Stimulated activated CD8-positive, alpha-beta memory T cell treated with anti-CD3 and anti-CD28 coated beads, Interleukin-7, amount 100 ng/mL, for 24 hours (primary cell): ENCODE results near the gene PLEKHG4B.
"Not testable (repeated sequence)": the region's sequence is repeated elsewhere in the genome, so short reads cannot be mapped to it uniquely, and the experiment has no call there.

Experiments
- DNase-seq: peaks from one replicate; pipeline ENCODE4 v3.0.0-alpha.2; 2020; ENCODE audit warnings: low read depth

The PLEKHG4B gene, protein sequence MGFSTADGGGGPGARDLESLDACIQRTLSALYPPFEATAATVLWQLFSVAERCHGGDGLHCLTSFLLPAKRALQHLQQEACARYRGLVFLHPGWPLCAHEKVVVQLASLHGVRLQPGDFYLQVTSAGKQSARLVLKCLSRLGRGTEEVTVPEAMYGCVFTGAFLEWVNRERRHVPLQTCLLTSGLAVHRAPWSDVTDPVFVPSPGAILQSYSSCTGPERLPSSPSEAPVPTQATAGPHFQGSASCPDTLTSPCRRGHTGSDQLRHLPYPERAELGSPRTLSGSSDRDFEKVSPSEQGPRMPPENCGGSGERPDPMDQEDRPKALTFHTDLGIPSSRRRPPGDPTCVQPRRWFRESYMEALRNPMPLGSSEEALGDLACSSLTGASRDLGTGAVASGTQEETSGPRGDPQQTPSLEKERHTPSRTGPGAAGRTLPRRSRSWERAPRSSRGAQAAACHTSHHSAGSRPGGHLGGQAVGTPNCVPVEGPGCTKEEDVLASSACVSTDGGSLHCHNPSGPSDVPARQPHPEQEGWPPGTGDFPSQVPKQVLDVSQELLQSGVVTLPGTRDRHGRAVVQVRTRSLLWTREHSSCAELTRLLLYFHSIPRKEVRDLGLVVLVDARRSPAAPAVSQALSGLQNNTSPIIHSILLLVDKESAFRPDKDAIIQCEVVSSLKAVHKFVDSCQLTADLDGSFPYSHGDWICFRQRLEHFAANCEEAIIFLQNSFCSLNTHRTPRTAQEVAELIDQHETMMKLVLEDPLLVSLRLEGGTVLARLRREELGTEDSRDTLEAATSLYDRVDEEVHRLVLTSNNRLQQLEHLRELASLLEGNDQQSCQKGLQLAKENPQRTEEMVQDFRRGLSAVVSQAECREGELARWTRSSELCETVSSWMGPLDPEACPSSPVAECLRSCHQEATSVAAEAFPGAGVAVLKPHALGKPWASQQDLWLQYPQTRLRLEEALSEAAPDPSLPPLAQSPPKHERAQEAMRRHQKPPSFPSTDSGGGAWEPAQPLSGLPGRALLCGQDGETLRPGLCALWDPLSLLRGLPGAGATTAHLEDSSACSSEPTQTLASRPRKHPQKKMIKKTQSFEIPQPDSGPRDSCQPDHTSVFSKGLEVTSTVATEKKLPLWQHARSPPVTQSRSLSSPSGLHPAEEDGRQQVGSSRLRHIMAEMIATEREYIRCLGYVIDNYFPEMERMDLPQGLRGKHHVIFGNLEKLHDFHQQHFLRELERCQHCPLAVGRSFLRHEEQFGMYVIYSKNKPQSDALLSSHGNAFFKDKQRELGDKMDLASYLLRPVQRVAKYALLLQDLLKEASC (N-terminal part only)

DNA sequence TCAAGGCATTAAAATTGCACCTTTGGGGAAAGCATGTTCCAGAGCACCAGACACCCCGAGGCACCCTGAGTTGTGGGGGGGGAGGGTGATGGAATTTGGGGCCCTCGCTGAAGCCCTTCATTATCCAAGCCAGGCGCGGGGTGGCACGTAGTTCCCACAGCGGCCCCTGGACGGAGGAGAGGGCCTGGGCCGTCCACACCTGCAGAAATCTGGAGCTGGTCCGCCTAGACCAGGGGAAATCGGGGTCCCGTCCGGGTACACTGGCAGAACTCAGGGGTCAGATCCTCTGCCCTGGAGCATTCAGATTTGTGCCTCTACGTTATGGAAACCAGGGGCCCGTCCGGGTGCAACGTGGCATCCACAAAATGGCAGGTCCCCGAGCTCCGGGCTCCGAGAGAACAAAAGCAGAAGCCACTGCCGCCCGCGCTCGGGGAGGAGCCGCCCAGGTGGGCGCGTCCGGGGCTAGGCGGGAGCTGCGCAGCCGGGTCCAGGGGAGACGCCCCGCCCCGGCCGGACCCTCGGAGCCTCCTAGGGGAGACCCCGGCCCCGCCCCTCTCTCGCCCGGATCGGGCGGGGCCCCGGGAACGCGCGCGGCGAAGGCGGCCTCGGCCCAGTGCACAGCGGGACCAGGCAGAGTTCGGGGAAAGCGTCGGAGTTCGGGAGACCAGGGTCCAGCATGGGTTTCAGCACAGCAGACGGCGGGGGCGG, at the start of gene PLEKHG4B:
PLEKHG4B (plus strand) TSS at position 613 of the 708 bp plus-strand sequence; CDS start at position 677, 64 bp downstream.
- DNase-seq = no peak

DNA sequence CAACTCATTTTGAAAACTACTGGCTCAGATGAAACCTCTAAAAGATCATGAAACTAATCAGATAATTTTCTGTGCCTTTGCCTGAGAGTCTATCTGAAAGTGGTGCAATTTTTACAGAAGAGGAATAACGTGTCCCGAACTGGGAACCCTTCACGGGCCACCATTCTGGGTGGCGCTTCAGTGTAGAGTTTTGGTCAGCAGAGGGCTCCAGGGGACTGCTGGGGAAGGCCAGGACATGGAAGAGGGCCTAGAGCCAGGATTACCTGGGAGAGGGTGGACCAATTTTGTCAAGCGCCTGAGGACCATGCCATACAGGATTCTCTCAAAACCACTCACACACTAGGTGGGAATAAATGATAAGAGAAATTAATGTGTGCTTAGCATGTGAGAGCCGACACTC, 49.7 kb upstream of the PLEKHG4B start:
- DNase-seq = no peak

DNA sequence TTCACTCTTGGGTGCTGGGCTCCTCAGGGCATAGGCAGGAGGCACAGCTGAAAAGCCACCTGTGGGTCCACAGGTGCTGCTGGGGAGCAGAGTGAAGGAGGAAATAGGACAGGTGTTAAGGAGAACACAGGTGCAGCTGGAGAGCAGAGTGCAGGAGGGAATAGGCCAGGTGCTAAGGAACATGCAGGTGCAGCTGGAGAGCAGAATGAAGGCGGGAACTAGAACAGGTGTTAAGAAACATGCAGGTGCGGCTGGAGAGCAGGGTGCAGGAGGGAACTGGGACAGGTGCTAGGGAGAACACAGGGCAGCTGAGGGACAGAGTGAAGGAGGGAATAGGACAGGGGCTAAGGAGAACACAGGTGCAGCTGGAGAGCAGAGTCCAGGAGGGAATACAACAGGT, 43.8 kb upstream of the PLEKHG4B start:
- no peak for DNase-seq

DNA sequence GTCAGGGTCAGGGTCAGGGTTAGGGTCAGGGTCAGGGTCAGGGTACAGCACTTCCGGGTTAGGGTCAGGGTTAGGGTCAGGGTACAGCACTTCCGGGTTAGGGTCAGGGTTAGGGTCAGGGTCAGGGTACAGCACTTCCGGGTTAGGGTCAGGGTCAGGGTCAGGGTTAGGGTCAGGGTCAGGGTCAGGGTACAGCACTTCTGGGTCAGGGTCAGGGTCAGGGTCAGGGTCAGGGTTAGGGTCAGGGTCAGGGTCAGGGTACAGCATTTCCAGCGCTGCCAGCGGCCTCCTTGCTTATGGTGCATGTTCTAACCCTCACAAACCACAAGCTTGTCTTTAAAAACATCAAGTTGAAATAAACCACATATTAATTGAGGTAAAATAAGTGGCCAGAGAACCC, 42.4 kb upstream of the PLEKHG4B start:
- not testable (repeated sequence) for DNase-seq

DNA sequence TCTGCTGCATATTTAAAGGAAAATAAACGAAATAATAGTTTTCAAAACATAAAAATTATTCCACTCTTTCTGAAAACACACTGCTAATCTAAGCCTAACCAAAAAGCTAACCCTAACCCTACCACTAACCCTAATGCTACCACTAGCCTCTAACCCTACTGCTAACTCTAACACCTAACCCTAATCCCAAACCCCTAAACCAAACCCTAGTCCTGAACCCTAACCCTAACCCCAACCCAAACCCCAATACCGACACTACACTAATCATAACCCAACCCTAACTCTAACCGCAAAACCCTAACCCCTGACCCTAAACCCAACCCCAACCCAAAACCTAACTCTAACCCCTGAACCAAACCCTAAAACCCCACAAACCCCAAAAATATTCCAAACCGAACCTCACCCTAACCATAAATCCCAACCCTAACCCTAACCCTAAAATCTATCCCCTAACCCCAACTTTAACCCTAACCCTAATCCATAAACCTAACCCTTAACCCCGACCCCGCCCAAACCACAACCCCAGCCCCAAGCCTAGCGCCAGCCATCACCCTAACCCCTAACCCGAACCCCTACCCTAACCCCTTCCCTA, 41.9 kb upstream of the PLEKHG4B start:
- no peak for DNase-seq

DNA sequence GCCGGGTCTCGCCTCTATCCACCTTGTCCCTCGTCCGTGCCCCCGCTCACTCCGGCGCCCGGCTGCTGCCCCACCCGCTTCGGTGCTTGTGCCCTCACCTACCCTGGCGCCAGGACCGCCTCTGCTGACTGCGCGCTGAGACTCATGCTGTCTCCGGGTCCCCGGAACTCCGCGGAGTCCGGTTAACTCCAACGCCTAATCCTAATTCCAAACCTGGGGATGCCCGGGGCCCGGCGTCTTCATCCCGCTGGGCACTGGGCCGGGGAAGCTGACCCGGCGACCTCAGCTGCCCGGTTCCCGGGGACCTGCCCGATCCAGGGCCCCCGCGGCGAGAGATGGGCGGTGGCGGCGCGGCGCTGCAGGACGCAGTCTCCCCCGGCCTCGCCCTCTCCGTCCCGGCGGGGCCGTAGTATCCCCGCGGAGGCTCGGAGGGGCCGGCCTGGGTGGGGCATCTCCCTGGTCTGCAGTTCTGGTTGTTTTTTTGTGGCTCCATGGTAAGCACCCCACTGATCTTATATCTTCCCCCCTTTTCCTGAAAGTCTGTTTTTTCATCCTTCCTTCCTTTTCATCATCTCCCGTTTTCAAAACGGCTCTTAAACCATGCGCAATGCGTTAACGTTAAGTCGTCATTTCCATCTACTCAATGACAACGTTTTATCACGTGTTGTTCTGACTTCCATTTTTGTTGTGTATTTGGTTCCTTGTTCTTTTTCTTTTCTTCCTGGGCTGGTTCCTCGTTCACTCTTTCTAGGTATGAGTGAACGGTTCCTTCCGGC, 41.1 kb upstream of the PLEKHG4B start:
- DNase-seq = no peak

DNA sequence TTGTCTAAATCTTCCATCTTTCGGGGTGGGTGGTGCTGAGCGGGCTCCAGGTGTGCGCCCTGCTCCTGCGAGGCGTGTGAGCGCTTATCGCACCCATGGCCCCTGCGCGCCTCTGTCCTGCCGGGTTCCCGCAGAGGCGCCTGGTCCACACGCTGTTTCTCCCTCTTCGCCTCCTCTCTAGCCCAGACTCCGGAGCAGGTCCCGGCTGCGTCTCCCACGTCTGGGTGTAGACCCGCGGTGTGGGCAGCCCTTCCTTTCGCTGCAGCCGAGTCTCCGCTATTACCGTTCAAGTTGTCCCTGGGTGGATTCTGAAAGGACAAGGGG, 40.5 kb upstream of the PLEKHG4B start:
- DNase-seq = no peak

DNA sequence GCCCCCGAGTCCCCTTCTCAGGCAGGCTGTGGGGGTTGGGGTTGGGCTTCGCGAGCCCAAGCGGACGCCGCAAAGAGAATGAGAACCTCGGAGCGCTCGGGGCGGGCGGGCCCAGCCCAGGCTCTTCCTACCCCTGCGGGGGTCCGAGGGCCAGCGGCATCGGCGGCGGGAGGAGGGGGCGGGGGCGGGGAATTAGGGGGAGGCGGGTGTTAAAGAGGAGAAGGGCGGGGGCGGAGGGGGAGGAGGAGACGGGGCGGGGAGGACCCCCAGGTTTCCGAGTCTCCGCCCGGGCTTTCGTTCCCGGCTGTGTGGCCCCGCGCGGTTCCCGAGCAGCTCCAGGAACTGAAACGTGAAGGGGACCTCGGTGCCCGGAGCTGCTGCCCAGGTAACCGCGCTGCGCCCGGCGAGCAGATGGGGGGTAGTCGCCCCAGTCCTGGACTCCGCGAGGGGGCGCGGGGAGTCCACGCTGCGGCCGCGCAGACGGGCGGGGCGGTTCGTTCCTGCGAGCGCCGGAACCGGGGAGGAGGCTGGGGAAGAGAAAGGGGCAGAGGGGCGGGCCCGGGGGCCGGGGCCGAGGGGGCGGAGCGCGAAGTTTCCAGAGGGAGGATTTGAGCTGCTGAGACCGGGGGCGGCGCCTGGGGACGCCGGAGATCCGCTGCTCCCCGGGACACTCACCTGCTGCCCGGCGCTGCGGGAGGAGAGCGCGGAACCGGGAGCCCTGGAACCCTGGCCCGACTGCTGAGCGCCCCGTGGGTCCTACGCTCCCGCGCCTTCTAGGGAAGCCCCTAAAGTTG, 38.4 kb upstream of the PLEKHG4B start:
- no peak for DNase-seq

DNA sequence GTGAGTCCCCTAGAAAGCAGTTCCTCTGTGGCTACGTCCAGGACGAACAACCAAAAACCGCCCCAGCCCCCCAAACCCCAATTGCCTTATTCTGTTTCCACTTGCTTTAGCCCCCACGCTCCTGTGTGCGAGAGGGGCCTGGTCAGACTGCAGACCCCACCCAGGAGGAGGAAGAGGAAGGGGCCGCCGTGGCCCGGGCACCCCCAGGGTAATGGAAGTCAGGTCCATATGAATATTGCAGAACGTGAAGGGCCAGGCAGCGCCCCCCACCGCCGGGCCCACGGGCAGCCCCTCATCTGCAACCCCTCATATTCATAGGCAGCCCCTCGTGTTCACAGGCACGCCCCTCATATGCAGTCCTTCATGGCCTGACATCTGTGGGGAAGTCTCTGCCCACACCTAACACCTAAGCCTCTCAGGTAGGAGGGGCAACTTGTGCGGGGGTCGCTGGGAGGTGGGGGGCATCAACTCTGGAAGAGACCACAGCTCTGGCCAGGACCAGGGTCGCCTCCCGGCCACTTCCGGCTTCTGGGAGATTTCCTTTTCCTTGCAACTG, 37.7 kb upstream of the PLEKHG4B start:
- no peak for DNase-seq

DNA sequence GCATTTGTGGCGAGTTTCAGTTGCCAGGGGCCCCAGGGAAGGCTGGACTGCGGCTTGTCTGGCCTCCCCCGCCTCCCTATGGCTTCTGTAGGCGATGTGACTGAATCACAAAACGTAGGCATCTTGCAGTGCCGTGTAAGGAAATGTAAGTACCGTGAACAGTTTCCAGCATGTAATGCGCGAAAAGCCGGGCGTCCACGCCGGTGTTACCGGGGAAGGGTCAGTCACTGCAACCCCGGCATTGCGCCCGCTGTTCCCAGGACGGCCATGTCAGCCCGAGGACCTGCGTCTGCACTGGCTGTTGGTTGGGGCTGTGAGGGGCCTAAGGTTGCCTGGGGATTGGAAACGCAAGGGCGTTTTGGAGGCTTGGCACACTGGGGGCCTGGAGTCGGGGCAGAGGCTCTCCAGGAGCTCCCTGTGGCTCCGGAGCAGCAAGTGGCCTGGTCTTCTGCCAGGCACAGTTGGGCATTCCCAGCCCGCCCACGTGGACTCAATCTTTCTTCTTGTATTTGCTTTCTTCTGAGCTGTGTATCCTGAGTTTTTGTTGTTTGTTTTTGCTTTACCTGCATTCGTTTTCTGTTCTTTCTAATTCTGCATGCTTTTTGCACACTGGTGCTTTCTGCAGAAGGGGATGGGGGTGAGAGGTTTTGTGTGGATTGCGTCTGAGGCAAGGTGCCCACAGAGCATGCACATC, 36.9 kb upstream of the PLEKHG4B start:
- no peak for DNase-seq

DNA sequence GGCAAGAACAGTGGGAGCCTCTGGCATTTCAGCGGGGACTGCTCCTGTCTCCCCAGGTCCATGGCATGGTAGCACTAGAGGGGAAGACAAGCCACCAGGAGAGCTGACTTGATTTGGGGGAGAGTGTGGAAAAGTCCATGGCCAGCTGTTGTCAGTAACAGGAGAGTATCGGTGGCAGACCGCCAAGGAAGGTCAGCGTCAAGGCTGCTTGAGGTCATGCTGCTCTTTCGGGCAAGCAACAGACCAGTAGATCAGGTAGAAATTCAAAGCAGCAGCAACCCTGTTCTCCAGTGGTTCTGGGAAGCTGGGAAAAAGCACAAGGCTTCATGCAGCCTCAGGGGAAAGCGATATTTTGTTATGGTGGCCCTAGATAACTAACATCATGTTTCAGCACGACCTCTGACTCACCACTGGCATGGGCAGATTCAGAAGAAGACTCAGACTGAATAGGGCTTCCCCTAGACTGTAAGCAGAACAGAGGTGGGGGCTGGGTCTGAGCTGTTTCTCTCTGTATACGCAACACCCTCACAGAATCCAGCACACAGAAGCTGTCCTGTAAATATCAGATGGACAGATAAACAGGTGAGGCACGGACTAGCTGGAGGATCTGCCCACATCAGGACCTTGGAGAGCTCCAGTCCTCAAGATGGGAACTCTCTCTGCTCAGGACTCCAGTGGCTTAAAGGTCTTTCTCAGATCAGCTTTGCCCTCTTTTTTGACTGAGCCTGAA, 35.2 kb upstream of the PLEKHG4B start:
- DNase-seq = no peak

DNA sequence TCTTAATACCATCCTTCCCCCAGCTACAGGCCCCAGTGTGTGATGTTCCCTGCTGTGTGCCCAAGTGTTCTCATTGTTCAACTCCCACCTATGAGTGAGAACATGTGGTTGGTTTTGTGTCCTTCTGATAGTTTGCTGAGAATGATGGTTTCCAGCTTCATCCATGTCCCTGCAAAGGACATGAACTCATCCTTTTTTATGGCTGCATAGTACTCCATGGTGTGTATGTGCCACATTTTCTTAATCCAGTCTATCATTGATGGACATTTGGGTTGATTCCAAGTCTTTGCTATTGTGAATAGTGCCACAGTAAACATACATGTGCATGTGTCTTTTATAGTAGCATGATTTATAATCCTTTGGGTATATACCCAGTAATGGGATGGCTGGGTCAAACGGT, 31.7 kb upstream of the PLEKHG4B start:
- not testable (repeated sequence) for DNase-seq

DNA sequence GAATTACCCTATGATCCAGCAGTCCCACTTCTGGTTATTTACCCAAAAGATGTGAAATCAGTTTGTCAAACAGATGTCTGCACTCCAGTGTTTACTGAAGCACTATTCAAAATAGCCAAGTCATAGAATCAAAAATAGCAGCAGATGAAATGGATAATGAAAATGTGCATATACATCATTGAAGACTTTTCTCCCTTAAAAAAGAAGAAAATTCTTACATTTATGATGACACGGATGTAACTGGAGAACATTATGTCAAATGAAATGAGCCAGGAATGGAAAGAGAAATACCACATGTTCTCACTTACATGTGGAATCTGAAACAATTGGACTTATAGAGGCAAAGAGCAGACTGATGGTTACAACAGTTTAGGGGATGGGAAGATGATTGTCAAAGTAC, 21.5 kb upstream of the PLEKHG4B start:
- no peak for DNase-seq

DNA sequence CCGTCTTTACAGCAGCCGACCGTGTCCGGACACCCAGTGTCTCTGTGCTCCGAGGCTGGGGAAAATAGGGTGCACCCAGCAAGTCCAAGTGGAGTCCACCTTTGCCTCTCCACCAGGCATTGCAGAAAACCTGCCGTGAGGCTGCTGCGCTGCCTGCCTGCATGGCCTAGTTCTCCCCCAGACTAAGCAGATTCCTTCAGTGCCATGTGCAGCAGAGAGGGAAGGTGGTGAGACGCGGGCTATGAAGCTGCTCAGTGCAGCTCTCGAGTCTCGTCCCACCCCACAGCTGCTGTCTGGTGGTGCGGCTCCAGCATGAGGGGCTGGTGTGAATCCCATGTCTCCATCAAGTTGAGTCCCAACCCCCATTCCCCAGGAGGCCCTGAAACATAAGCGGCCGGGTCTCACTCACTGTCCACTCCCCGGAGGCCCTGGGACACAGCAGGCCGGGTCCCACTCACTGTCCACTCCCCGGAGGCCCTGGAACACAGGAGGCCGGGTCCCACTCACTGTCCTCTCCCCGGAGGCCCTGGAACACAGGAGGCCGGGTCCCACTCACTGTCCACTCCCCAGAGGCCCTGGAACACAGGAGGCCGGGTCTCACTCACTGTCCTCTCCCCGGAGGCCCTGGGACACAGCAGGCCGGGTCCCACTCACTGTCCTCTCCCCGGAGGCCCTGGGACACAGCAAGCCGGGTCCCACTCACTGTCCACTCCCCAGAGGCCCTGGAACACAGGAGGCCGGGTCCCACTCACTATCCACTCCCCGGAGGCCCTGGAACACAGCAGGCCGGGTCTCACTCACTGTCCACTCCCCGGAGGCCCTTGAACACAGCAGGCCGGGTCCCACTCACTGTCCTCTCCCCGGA, 19.4 kb upstream of the PLEKHG4B start:
- DNase-seq = not testable (repeated sequence)

DNA sequence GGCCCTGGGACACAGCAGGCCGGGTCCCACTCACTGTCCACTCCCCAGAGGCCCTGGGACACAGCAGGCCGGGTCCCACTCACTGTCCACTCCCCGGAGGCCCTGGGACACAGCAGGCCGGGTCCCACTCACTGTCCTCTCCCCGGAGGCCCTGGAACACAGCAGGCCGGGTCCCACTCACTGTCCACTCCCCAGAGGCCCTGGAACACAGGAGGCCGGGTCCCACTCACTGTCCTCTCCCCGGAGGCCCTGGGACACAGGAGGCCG, 18.9 kb upstream of the PLEKHG4B start:
- DNase-seq = not testable (repeated sequence)

DNA sequence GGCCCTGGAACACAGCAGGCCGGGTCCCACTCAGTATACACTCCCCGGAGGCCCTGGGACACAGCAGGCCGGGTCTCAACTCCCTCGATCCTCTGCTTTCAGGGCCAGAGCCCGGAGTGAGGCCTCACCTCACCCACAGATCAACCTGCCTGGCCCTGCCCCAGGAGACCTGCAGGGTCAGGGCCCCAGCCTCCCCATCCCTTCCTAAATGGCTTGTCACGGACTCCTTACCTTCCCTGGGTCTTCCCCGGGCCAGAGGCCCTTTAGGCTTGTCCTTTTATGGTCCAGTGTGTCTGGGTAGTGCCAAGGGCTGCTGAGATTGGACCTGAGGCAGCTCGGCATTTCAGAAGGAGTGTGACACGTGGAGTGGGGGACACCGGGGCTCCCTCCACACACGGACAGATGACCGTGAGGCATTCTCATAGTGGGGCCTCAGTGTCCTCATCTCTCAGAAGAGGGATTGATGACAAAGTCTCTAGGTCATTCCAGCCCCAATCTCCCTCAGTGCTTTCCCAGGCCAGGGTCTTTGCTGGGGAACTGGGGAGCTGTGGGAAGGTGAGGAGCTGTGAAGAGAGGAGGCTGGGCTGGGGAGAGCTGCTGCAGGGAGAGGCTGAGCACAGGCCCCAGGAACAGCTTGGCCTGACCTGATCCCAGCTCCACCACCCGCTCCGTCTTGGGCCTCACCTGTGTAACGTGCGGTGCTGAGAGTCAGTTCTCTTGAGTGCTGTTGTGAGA, 18.0 kb upstream of the PLEKHG4B start:
- no peak for DNase-seq
